Neutrophil (primary cell): Measurements from ENCODE around the gene CCDC57.
A peak's percentile ranks its signal among the peaks of the same experiment; 100 is the strongest.

Source experiments
- H3K27ac ChIP-seq: fragments of 200-600 bp; sonication (generic); 2 replicates; pipeline ENCODE4 v1.5.1; 2016; ENCODE audit warnings: mild to moderate bottlenecking, moderate library complexity
- H3K27me3 ChIP-seq: fragments of 200-600 bp; sonication (generic); 2 replicates; pipeline ENCODE4 v1.6.0; 2016; ENCODE audit warnings: mild to moderate bottlenecking
- H3K36me3 ChIP-seq: fragments of 200-600 bp; sonication (generic); 2 replicates; pipeline ENCODE4 v1.5.1; 2017
- H3K4me1 ChIP-seq, 2 experiments: fragments of 200-600 bp in 1 of 2; sonication (generic) in 1 of 2; 1 replicate in 1 of 2; 2 replicates in 1 of 2; pipeline versions ENCODE4 v1.5.1 to v1.6.1; 2013 to 2016; ENCODE audit warnings: low read depth in 1 of 2, low read length in 1 of 2, mild to moderate bottlenecking in 1 of 2, moderate library complexity in 1 of 2; ENCODE audit not compliant: control insufficient read depth in 1 of 2, insufficient read depth in 1 of 2
- H3K4me3 ChIP-seq, 2 experiments: fragments of 200-600 bp in 1 of 2; sonication (generic) in 1 of 2; 1 replicate in 1 of 2; 2 replicates in 1 of 2; pipeline ENCODE4 v1.5.1; 2013 to 2016; ENCODE audit warnings: low read depth in 1 of 2, low read length in 1 of 2, mild to moderate bottlenecking in 1 of 2, moderate library complexity in 1 of 2
- H3K9me3 ChIP-seq: fragments of 200-600 bp; sonication (generic); 2 replicates; pipeline ENCODE4 v1.5.1; 2016
- TF ChIP-seq, protein P1 (sequence below): fragments of 200-600 bp; sonication (generic); IDR thresholded peaks from 2 replicates; pipeline ENCODE4 v1.5.1; 2016; ENCODE audit warnings: antibody characterized with exemption

CCDC57 gene

DNA sequence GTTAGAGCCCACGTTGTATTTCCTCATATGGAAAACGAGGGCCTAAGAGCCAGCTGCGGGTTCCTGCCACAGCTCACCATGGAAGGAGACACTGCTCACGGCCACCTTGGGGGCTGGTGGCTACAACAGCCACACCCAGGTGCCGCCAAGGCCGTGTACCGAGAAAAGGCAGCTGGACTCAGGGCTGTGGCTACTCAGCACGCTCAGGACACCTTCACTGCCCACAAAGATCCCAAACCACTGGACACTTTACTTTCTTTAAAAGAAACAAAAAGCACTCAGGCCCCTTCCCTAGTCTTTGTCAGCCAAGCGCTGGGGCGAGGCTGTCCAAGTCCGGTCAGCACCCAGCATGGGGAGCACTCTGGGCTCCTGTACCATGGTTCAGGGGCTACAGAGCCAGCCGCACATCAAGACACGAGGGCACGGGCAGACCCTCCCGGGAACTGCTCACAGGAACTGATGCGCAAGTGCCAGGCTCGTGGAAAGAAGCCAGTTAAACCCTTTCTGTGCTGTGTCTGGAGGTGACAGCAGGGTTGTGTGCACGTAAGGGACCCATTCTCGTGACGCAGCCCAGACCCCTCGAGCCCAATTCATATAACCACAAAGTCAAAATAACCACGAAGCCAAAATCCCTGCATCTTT, 34.7 kb upstream of the CCDC57 start:
- Histone ChIP-seq H3K36me3 (peaks cover 100% of the 10 kb centered on the region), H3K9me3 (no peaks in the 10 kb centered on the region), H3K4me3 (no peak overlapping the region), H3K27ac (peak overlapping the region; percentile 82), H3K27me3 (no peaks in the 10 kb centered on the region), H3K4me1 (peaks cover 14 to 24% of the 10 kb centered on the region in 2 experiments)
- TF ChIP-seq, protein P1, sequence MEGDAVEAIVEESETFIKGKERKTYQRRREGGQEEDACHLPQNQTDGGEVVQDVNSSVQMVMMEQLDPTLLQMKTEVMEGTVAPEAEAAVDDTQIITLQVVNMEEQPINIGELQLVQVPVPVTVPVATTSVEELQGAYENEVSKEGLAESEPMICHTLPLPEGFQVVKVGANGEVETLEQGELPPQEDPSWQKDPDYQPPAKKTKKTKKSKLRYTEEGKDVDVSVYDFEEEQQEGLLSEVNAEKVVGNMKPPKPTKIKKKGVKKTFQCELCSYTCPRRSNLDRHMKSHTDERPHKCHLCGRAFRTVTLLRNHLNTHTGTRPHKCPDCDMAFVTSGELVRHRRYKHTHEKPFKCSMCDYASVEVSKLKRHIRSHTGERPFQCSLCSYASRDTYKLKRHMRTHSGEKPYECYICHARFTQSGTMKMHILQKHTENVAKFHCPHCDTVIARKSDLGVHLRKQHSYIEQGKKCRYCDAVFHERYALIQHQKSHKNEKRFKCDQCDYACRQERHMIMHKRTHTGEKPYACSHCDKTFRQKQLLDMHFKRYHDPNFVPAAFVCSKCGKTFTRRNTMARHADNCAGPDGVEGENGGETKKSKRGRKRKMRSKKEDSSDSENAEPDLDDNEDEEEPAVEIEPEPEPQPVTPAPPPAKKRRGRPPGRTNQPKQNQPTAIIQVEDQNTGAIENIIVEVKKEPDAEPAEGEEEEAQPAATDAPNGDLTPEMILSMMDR = no peak

DNA sequence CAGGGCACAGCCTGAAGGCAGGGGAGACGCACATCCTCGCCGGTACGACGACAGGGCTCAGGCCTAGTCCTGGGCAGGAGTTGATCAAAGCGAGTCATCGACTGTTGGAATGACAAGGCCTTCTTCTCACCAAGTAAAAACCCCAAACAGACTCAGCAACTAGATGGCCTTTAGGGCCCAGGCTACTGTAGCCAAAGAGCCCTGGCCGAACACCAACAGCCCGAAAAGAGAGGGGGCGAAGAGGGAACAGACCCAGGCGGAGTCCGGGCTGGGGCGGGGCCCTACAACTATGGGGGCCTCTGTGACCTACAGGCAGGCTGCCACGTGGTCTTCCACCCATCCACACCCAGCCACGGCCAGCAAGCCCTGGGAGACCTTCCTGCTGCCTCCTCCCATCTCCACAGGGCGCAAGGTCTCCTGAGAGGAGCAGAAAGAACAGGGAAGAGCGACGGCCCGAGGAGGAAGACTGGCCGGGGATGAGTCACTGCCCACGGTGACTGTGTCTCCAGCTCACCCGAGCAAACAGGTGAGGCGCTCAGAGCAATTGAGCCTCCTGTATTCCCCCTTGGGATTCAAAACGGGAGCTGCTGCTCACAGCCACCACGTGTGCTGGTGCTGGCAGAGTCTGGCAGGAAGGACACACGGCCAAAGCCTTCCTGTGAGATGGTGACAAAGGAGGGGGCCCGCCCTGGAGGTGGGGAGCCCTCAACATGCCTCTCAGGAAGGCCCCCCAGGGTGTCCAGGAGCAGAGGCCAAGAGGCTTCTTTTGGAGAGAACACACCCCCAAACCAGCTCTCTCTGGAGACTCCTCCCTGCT, 33.9 kb upstream of the CCDC57 start:
- H3K9me3 ChIP-seq = no peaks in the 10 kb centered on the region
- peak overlapping the region; percentile 82 for H3K27ac ChIP-seq
- no peak overlapping the region for H3K4me3 ChIP-seq
- H3K36me3 ChIP-seq = peaks cover 100% of the 10 kb centered on the region
- TF ChIP-seq, protein P1 = no peak
- H3K27me3 ChIP-seq = no peaks in the 10 kb centered on the region
- H3K4me1 ChIP-seq = peaks cover 20 to 31% of the 10 kb centered on the region in 2 experiments

DNA sequence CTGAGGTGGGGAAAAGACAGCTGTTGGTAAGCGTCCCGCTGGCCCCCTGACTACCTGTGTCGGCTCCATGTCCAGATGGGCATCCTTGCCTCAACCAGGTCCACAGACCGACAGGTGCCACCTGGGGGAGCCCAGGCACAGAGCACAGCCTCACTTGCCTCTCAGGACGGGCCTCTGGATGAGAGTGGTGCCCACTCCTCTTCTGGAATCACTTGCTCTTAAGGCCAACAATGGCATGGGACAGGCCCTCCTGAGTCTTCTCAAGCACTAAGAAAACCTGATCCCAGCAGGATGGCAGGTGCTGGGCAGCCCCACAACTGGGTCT, 33.4 kb upstream of the CCDC57 start:
- Histone ChIP-seq H3K27ac (peak overlapping the region; percentile 82), H3K9me3 (no peaks in the 10 kb centered on the region), H3K27me3 (no peaks in the 10 kb centered on the region), H3K4me1 (peaks cover 26 to 37% of the 10 kb centered on the region in 2 experiments), H3K4me3 (no peak overlapping the region), H3K36me3 (peaks cover 100% of the 10 kb centered on the region)
- TF ChIP-seq, protein P1 = no peak

DNA sequence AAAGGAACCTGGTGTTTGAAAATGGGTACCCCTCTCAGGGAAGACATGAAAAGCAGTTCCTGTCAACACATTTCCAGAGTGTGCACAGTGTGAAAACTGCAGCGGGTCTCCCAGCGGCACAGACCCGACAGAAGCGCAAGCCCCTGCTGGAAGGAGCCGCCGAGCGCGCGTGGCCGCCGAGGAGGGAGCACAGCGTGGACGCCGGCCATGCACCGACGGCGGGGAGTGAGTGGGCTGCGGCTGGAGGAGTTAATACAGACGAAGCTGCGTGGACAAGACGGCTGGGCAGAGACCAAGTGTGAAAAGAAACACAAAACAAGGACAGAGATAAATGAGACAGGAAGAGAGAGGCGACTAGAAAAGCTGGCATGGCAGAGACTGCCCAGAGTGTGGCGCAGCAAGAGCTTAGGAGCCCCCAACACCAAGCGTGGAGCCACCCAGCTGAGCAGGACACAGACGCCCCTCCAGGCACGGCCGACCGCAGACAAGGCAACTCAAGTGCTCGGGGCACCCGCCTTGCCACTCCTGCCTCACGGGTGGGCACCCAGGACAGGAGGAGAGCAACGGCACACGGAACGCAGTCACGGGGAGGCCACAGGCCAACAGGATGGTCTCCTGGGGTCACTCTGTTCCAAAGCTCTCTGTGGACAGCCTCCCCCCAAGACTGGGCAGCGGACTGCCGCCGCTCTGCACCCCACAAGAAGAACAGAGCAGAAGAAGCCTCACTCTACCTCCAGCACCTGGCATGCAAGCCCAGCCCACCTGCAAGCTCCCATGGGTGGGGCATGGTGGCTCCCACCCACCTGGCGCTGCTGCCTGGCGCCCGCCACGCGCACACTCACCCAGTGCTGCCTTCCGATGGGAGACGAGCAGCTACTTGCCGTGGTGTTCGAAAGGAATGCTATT, 32.7 kb upstream of the CCDC57 start:
- Histone ChIP-seq H3K36me3 (peaks cover 100% of the 10 kb centered on the region), H3K27ac (peak overlapping the region; percentile 82), H3K4me1 (peaks cover 32 to 43% of the 10 kb centered on the region in 2 experiments), H3K27me3 (no peaks in the 10 kb centered on the region), H3K9me3 (no peaks in the 10 kb centered on the region), H3K4me3 (no peak overlapping the region)
- TF ChIP-seq, protein P1 = no peak

DNA sequence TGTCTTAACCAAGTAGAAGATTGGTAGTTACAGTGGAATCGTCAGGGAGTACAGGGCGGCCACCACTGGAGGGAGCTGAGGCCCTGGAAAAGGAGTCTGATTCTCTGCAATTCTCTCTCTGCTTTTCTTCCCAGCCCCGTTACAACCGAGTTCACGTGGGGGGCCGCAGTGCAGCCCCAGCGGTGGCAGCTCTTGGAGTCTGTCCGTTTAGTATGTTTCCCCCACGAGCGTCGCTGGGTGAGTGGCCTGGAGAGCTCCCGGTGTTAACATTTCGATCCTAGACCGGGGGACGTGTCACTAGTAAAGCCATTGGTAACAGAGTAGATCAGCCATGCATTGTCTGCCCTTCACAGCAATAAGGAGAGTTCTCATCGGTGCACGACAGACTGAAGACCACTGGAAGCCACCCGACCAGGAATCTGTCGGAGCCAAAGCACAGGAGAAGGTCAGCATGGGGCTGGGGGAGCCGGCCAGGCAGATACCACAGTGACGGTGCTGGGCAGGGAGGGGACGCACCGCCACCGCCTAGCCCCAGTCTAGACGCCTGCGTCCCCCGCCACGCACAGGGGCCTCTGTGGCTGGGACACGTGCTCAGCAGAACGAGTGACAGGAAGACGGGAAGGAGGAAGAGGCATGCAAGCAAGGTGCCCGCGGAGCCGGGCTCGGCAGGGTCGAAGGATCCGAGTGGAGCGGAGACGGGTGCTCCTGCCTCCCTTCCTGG, 31.9 kb upstream of the CCDC57 start:
- Histone ChIP-seq H3K36me3 (peaks cover 100% of the 10 kb centered on the region), H3K9me3 (no peaks in the 10 kb centered on the region), H3K4me1 (peaks cover 40 to 51% of the 10 kb centered on the region in 2 experiments)

More for the DNA sequence above, 31.9 kb upstream of the CCDC57 start:
- TF ChIP-seq, protein P1 = peak; percentile 36
- Histone ChIP-seq H3K4me3 (no peak overlapping the region), H3K27me3 (no peaks in the 10 kb centered on the region), H3K27ac (peak overlapping the region; percentile 82)
